Endodermal cell (in vitro differentiated cells): ENCODE results near the gene GAA. TPM values are rescaled to one million over a fixed set of nuclear protein-coding genes. Genes with fewer than 3 reads are reported as not detected.

Source experiments
- DNase-seq: peaks from one replicate; pipeline ENCODE4 v3.0.0-alpha.2; 2017
- H3K27ac ChIP-seq: 2 replicates; pipeline ENCODE4 v1.5.1; 2013; ENCODE audit warnings: mild to moderate bottlenecking, low read depth, low read length, moderate library complexity
- H3K27me3 ChIP-seq: 2 replicates; pipeline ENCODE4 v1.6.1; 2013; ENCODE audit warnings: mild to moderate bottlenecking, low read length, moderate library complexity; ENCODE audit not compliant: insufficient read depth, control insufficient read depth, poor library complexity, severe bottlenecking
- H3K36me3 ChIP-seq: 2 replicates; pipeline ENCODE4 v1.7.0; 2013; ENCODE audit warnings: mild to moderate bottlenecking, low read length, moderate library complexity; ENCODE audit not compliant: control insufficient read depth, insufficient read depth
- H3K4me1 ChIP-seq: one replicate; pipeline ENCODE4 v1.7.0; 2013; ENCODE audit warnings: low read length; ENCODE audit not compliant: control insufficient read depth, insufficient read depth
- H3K4me3 ChIP-seq: 2 replicates; pipeline ENCODE4 v1.5.1; 2013; ENCODE audit warnings: mild to moderate bottlenecking, low read length, moderate library complexity
- H3K9ac ChIP-seq: 2 replicates; pipeline ENCODE4 v1.6.1; 2013; ENCODE audit warnings: mild to moderate bottlenecking, low read length, moderate library complexity; ENCODE audit not compliant: poor library complexity, severe bottlenecking; ENCODE audit errors: extremely low read depth
- H3K9me3 ChIP-seq: 2 replicates; pipeline ENCODE4 v1.6.1; 2013; ENCODE audit warnings: mild to moderate bottlenecking, low read length, moderate library complexity; ENCODE audit not compliant: control insufficient read depth
- H3K27ac Mint-ChIP-seq: 2 replicates; pipeline ENCODE4 v1.8.0; 2020; ENCODE audit warnings: mixed read lengths
- H3K27me3 Mint-ChIP-seq: 2 replicates; pipeline ENCODE4 v1.8.0; 2021; ENCODE audit warnings: mild to moderate bottlenecking, mixed read lengths; ENCODE audit not compliant: insufficient read depth
- H3K36me3 Mint-ChIP-seq: 2 replicates; pipeline ENCODE4 v1.8.0; 2020; ENCODE audit warnings: low read depth, mixed read lengths
- H3K4me1 Mint-ChIP-seq: 2 replicates; pipeline ENCODE4 v1.8.0; 2020; ENCODE audit warnings: mixed read lengths
- H3K4me3 Mint-ChIP-seq: 2 replicates; pipeline ENCODE4 v1.8.0; 2020; ENCODE audit warnings: mild to moderate bottlenecking, moderate library complexity, mixed read lengths
- H3K9me3 Mint-ChIP-seq: 2 replicates; pipeline ENCODE4 v1.8.0; 2020; ENCODE audit warnings: mild to moderate bottlenecking, mixed read lengths
- CTCF ChIP-seq: fragments of 200-600 bp; sonication (generic); conservative IDR thresholded peaks from 2 replicates; pipeline ENCODE4 v1.5.0; 2021; ENCODE audit warnings: antibody characterized with exemption, mild to moderate bottlenecking
- WGBS, 2 experiments: methylation state at CpG; one replicate each; pipeline versions ENCODE4 v1.1.5 to v1.1.7; 2013; ENCODE audit warnings: missing lambda C conversion rate in 2 of 2, mixed read lengths in 1 of 2; ENCODE audit not compliant: insufficient coverage in 1 of 2, insufficient read length in 1 of 2; 5-methylcytosine and 5-hydroxymethylcytosine counted together
- total RNA-seq, 2 donors: library from RNA; stranded (reverse); fragmentation: NEBNext Ultra II Directional in 1 of 2; extraction: Animal tissue kit (Norgen Biotek cat#: 25700) in 1 of 2; gene quantifications; 2 replicates in 1 of 2; 3 replicates in 1 of 2; pipeline ENCODE4 v1.2.1, GENCODE V29; 2021

Gene GAA
- total RNA-seq, 2 donors from 2014 or later: 46.4 to 72.3 TPM

GRCh38 chr17:80055597-80055996 is 45.8 kb upstream of the GAA start:
- Histone ChIP-seq H3K27me3 (no peaks in the 10 kb centered on the region), H3K27ac (no peak overlapping the region), H3K36me3 (peaks cover 4% of the 10 kb centered on the region), H3K4me1 (no peaks in the 10 kb centered on the region), H3K9me3 (no peaks in the 10 kb centered on the region), H3K4me3 (no peak overlapping the region), H3K9ac (no peak overlapping the region)
- Mint-ChIP-seq H3K36me3 (peaks cover 27% of the 10 kb centered on the region), H3K27ac (no peak overlapping the region), H3K27me3 (no peaks in the 10 kb centered on the region), H3K4me3 (no peak overlapping the region), H3K9me3 (no peaks in the 10 kb centered on the region), H3K4me1 (no peaks in the 10 kb centered on the region)
- WGBS, 2 experiments: 83 to 96% methylated on average over 5 to 6 of the region's 9 CpGs
- peak; percentile 43 for TF ChIP-seq CTCF
- DNase-seq: peak; percentile 78

GRCh38 chr17:80058311-80058955 is 42.9 kb upstream of the GAA start:
- no peak overlapping the region for H3K4me3 Mint-ChIP-seq
- Histone ChIP-seq H3K27ac (no peak overlapping the region), H3K9me3 (no peaks in the 10 kb centered on the region), H3K36me3 (no peaks in the 10 kb centered on the region), H3K4me1 (no peaks in the 10 kb centered on the region), H3K27me3 (no peaks in the 10 kb centered on the region), H3K4me3 (no peak overlapping the region), H3K9ac (no peak overlapping the region)
- no peaks in the 10 kb centered on the region for H3K27me3 Mint-ChIP-seq
- H3K9me3 Mint-ChIP-seq: no peaks in the 10 kb centered on the region
- H3K4me1 Mint-ChIP-seq: peaks cover 7% of the 10 kb centered on the region
- no peak overlapping the region for H3K27ac Mint-ChIP-seq
- DNase-seq: no peak
- peaks cover 17% of the 10 kb centered on the region for H3K36me3 Mint-ChIP-seq
- TF ChIP-seq CTCF: no peak
- 95 to 96% methylated on average over 25 to 28 of the region's 28 CpGs for WGBS, 2 experiments

GRCh38 chr17:80060644-80061043 is 40.7 kb upstream of the GAA start:
- H3K27ac ChIP-seq: no peak overlapping the region
- H3K27me3 ChIP-seq: no peaks in the 10 kb centered on the region
- H3K27ac Mint-ChIP-seq: no peak overlapping the region
- no peaks in the 10 kb centered on the region for H3K36me3 ChIP-seq
- H3K4me1 ChIP-seq: peaks cover 5% of the 10 kb centered on the region
- peaks cover 18% of the 10 kb centered on the region for H3K36me3 Mint-ChIP-seq
- WGBS, 2 experiments: 94 to 100% methylated on average over 2 to 3 of the region's 4 CpGs
- no peaks in the 10 kb centered on the region for H3K27me3 Mint-ChIP-seq
- H3K9me3 ChIP-seq: no peaks in the 10 kb centered on the region
- H3K4me3 Mint-ChIP-seq: no peak overlapping the region
- peaks cover 11% of the 10 kb centered on the region for H3K4me1 Mint-ChIP-seq
- H3K9ac ChIP-seq: no peak overlapping the region
- no peak for DNase-seq
- H3K4me3 ChIP-seq: no peak overlapping the region
- H3K9me3 Mint-ChIP-seq: no peaks in the 10 kb centered on the region
- no peak for TF ChIP-seq CTCF
